Measurements from ENCODE around the gene C19orf38. TPM values are rescaled to one million over a fixed set of nuclear protein-coding genes. Genes with fewer than 3 reads are reported as not detected.

Gene C19orf38
- total and polyA plus RNA-seq, 9 of the 15 experiments (the other 6 are each of a cell fraction or from before 2014, with no cell fraction given): 0.14 to 0.18 TPM; not detected in 7

DNA sequence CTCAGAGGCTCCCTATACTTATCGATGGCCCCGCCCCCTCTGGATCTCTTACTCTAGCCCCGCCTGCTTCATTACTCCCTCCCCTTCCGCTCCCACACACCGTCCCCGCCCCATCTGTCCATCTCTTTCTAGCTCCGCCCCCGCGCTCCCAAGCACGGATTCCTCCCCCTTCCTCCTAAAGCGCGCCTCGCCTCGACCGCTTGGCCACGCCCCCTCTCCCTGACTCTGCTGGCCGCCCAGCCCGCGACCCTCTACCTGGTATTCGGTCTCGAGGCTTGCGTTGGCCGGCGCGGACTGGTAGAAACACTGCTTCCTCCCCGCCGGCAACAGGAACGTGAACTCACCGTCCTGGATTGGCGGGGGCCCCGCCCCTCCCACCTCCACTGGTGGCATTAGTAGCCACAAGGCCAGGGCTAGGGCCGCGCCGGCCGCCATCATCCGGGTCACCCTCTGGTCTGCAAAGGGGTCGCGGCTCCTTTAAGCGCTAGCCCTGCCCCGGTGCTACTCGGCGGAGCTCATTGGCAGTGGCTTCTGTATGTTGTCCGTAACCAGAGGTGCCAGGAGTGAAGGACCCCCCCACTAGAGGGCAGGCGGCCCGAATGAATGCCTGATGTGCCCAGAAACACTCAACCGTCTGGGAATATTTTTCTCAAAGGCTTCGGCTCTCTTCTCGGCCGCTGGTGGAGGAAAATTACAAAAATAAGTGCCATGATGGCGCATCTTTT is 12.3 kb upstream of the C19orf38 start, which contains the start of gene TMED1 (continued):
- TF ChIP-seq E2F3 (CRISPR knock-in tag; IDR thresholded peaks at IDR 0.05) (peak; percentile 15; the same call in 1 of the 2 replicates), POLR2A (conservative IDR thresholded peaks at IDR 0.05) (peak; percentile 94), MAFG (tag; conservative IDR thresholded peaks at IDR 0.05) (no peak), NEUROD1 (IDR thresholded peaks at IDR 0.05; ENCODE audit: borderline replicate concordance, low read depth, low read length, partially characterized antibody) (peak; percentile 68), PHTF2 (CRISPR knock-in tag; IDR thresholded peaks at IDR 0.05) (no peak), CCNT2 (IDR thresholded peaks at IDR 0.05; ENCODE audit: borderline replicate concordance, extremely low read depth, insufficient read length, low read depth, low read length) (no peak), HDGF (IDR thresholded peaks at IDR 0.05) (peak; percentile 97), GATA2 (CRISPR knock-in tag; IDR thresholded peaks at IDR 0.05) (no peak), MCM2 (IDR thresholded peaks at IDR 0.05; ENCODE audit: low read depth) (no peak), SP2 (IDR thresholded peaks at IDR 0.05; ENCODE audit: extremely low read depth, low read depth, low read length, poor library complexity, severe bottlenecking) (peak; percentile 16), TEAD1 (CRISPR knock-in tag; IDR thresholded peaks at IDR 0.05) (no peak)

Measured in K562 (cell line).